HCT116 (cell line): ENCODE measurements around the gene BPIFB3. TPM values are rescaled to one million over a fixed set of nuclear protein-coding genes. Genes with fewer than 3 reads are reported as not detected.

Experiments
- ATAC-seq: fragments of 200-7000 bp; cut with Tn5 transposase; 2 replicates; pipeline ENCODE4 v1.9.1; 2020; ENCODE audit warnings: mild to moderate bottlenecking, moderate library complexity
- BruUV-seq: library from RNA; stranded (reverse); fragments of 400-500 nt; replicated peaks from 2 replicates; lab custom pipeline; 2021; lab: Mats Ljungman, UMichigan
- CTCF ChIA-PET: fragments of 300-600 bp; sonication (Branson Sonifier 250); formaldehyde crosslinking; loops from one replicate; lab custom pipeline; 2021; ENCODE audit warnings: antibody characterized with exemption; lab: Charles Lee
- POLR2A ChIA-PET: fragments of 300-600, 350-600 bp; sonication (Branson Sonifier 250); formaldehyde crosslinking; loops from one replicate; lab custom pipeline; 2021; ENCODE audit warnings: antibody characterized with exemption; lab: Charles Lee
- RAD21 ChIA-PET, 2 experiments: fragments of 300-600 bp; sonication (Branson Sonifier 250); formaldehyde crosslinking; loops; one replicate each; lab custom pipeline; 2023; ENCODE audit warnings: low total read pairs in 2 of 2; ENCODE audit not compliant: uncharacterized antibody in 2 of 2, unreplicated experiment in 2 of 2, low non-redundant PET in 1 of 2; lab: Charles Lee
- DNase-seq: peaks from one replicate; pipeline ENCODE4 v3.0.0-alpha.2; 2010; ENCODE audit warnings: low read depth, low spot score
- H2AFZ ChIP-seq: fragments of 200-600 bp; shearing (Covaris generic), sonication (generic); 2 replicates; pipeline ENCODE4 v1.6.1; 2017; ENCODE audit warnings: low read depth, mixed run types, mixed read lengths, antibody characterized with exemption, low read length; ENCODE audit not compliant: poor library complexity, severe bottlenecking
- H3K27ac ChIP-seq: 2 replicates; pipeline ENCODE4 v1.5.1; 2012; ENCODE audit warnings: low read depth, low read length
- H3K27me3 ChIP-seq: fragments of 200-600 bp; sonication (generic); 2 replicates; pipeline ENCODE4 v1.6.1; 2016; ENCODE audit warnings: mixed run types, low read length, mixed read lengths; ENCODE audit not compliant: insufficient read depth
- H3K36me3 ChIP-seq, 2 experiments: fragments of 200-500 bp in 1 of 2; fragments of 200-600 bp in 1 of 2; sonication (Bioruptor generic) in 1 of 2; sonication (generic) in 1 of 2; 2 replicates each; pipeline versions ENCODE4 v1.5.1 to v1.6.1; 2014 to 2016; ENCODE audit warnings: low read length in 2 of 2, inconsistent platforms in 1 of 2, mixed read lengths in 1 of 2, mixed run types in 1 of 2; ENCODE audit not compliant: insufficient read depth in 2 of 2, control insufficient read depth in 1 of 2
- H3K4me1 ChIP-seq, 2 experiments: fragments of 200-600 bp in 1 of 2; sonication (generic) in 1 of 2; 2 replicates each; pipeline versions ENCODE4 v1.5.1 to v1.6.1; 2012 to 2017; ENCODE audit warnings: low read length in 2 of 2, inconsistent platforms in 1 of 2, mild to moderate bottlenecking in 1 of 2, mixed read lengths in 1 of 2, mixed run types in 1 of 2, moderate library complexity in 1 of 2; ENCODE audit not compliant: insufficient read depth in 2 of 2, control insufficient read depth in 1 of 2
- H3K4me2 ChIP-seq: fragments of 200-600 bp; sonication (generic); 2 replicates; pipeline ENCODE4 v1.6.1; 2017; ENCODE audit warnings: mixed run types, low read length, mixed read lengths
- H3K4me3 ChIP-seq, 2 experiments: fragments of 200-600 bp in 1 of 2; sonication (generic) in 1 of 2; replicated peaks in 1 of 2; 2 replicates each; pipeline ENCODE4 v1.5.1; 2011 to 2016; ENCODE audit warnings: low read length in 2 of 2, control low read depth in 1 of 2, low read depth in 1 of 2, mild to moderate bottlenecking in 1 of 2, mixed read lengths in 1 of 2, mixed run types in 1 of 2
- H3K79me2 ChIP-seq: fragments of 200-600 bp; sonication (generic); 2 replicates; pipeline ENCODE4 v1.6.1; 2017; ENCODE audit warnings: mild to moderate bottlenecking, mixed run types, low read length, moderate library complexity, mixed read lengths; ENCODE audit not compliant: insufficient read depth
- H3K9ac ChIP-seq: fragments of 200-600 bp; sonication (generic); 2 replicates; pipeline ENCODE4 v1.6.1; 2016; ENCODE audit warnings: low read length, mixed read lengths
- H3K9me2 ChIP-seq: fragments of 200-600 bp; sonication (generic), shearing (Covaris generic); 2 replicates; pipeline ENCODE4 v1.6.1; 2017; ENCODE audit warnings: mixed run types, mild to moderate bottlenecking, moderate library complexity; ENCODE audit not compliant: insufficient read depth
- H3K9me3 ChIP-seq, 2 experiments: fragments of 200-500 bp in 1 of 2; fragments of 200-600 bp in 1 of 2; sonication (Bioruptor generic) in 1 of 2; sonication (generic) in 1 of 2; 2 replicates each; pipeline ENCODE4 v1.6.1; 2014 to 2017; ENCODE audit warnings: low read length in 2 of 2, mixed read lengths in 2 of 2, inconsistent platforms in 1 of 2, low read depth in 1 of 2, mild to moderate bottlenecking in 1 of 2, mixed run types in 1 of 2, moderate library complexity in 1 of 2; ENCODE audit not compliant: control insufficient read depth in 1 of 2, insufficient read depth in 1 of 2
- H4K20me1 ChIP-seq: fragments of 200-600 bp; sonication (generic), shearing (Covaris generic); 2 replicates; pipeline ENCODE4 v1.6.1; 2017; ENCODE audit warnings: mixed run types, mild to moderate bottlenecking, moderate library complexity; ENCODE audit not compliant: insufficient read depth
- CEBPB ChIP-seq: IDR thresholded peaks from 2 replicates; pipeline ENCODE4 v1.6.1; 2012; ENCODE audit warnings: low read depth
- EZH2phosphoT487 ChIP-seq: fragments of 200-600 bp; IDR thresholded peaks from 2 replicates; pipeline ENCODE4 v1.6.1; 2018; ENCODE audit warnings: antibody characterized with exemption, borderline replicate concordance
- FOSL1 ChIP-seq: IDR thresholded peaks from 2 replicates; pipeline ENCODE4 v1.6.1; 2012; ENCODE audit warnings: low read depth
- POLR2A ChIP-seq: IDR thresholded peaks from 2 replicates; pipeline ENCODE4 v1.7.0; 2011; ENCODE audit warnings: borderline replicate concordance; ENCODE audit not compliant: insufficient read depth, insufficient read length; ENCODE audit errors: extremely low read depth
- POLR2AphosphoS5 ChIP-seq: IDR thresholded peaks from 2 replicates; pipeline ENCODE4 v1.6.1; 2011; ENCODE audit warnings: mild to moderate bottlenecking, low read depth, low read length, moderate library complexity
- SP1 ChIP-seq: IDR thresholded peaks from 2 replicates; pipeline ENCODE4 v1.6.1; 2012; ENCODE audit warnings: low read depth
- TCF7L2 ChIP-seq: IDR thresholded peaks from 2 replicates; pipeline ENCODE4 v1.7.0; 2011; ENCODE audit warnings: borderline replicate concordance, inconsistent platforms; ENCODE audit not compliant: insufficient read depth, insufficient read length; ENCODE audit errors: extremely low read depth
- YY1 ChIP-seq: IDR thresholded peaks from 2 replicates; pipeline ENCODE4 v1.6.1; 2011; ENCODE audit warnings: low read length, low read depth, moderate library complexity, mild to moderate bottlenecking; ENCODE audit not compliant: insufficient replicate concordance; ENCODE audit errors: extremely low read depth
- intact Hi-C: fragments of 100-400 bp; cut with micrococcal nuclease; formaldehyde crosslinking; loops from 2 replicates; pipeline ENCODE4 v1.10.0; 2022
- total RNA-seq: library from RNA; stranded (reverse); gene quantifications from one replicate; pipeline ENCODE4 v1.2.1, GENCODE V29; 2021; ENCODE audit not compliant: unreplicated experiment
- TF ChIP-seq, protein P1 (sequence below), 3 experiments: fragments of 200-600 bp in 1 of 3; sonication (generic) in 1 of 3; IDR thresholded peaks in 2 of 3; conservative IDR thresholded peaks in 1 of 3; 2 replicates each; pipeline ENCODE4 v1.5.1; 2012 to 2017; ENCODE audit warnings: low read depth in 2 of 3, low read length in 2 of 3, antibody characterized with exemption in 1 of 3, borderline replicate concordance in 1 of 3, control low read depth in 1 of 3, mild to moderate bottlenecking in 1 of 3, mixed read lengths in 1 of 3, mixed run types in 1 of 3, moderate library complexity in 1 of 3; ENCODE audit not compliant: insufficient read depth in 1 of 3

The BPIFB3 gene
- total RNA-seq, 1 experiment from 2014 or later = not detected

DNA sequence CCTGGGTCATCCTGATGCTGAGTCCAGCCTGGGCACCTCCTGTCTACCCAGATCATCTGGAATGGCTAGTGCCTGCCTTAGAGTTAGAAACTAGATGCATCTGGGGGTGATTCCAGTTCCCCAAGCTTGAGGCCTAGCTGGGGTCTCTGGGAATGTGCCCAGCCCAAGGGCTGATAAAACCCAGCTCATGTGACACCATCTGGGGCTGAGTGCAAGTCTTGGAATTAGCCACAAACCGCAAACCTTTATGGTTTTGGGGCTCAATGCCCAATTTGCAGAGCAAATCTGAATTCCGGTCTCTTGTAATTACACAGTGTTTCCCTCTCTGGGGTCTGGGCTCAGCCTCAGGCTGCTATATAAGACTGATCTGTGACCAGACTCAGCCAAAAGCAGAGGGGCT is 25.6 kb downstream of the BPIFB3 start, which contains the start of gene BPIFB4:
BPIFB4 (plus strand) TSS at position 385 of the 400 bp plus-strand sequence. CDS start 1,884 bp downstream, outside the sequence.
- no peaks in the 10 kb centered on the region for H3K27me3 ChIP-seq
- no peaks in the 10 kb centered on the region for H3K79me2 ChIP-seq
- H3K4me2 ChIP-seq = no peak within 1 kb of the TSS
- H3K9ac ChIP-seq = no peak within 1 kb of the TSS
- ChIA-PET CTCF (no interaction called here), RAD21 (no interaction called here), POLR2A (no interaction called here)
- H3K36me3 ChIP-seq = no peaks in the 10 kb centered on the region
- no peak within 1 kb of the TSS for H3K4me3 ChIP-seq
- DNase-seq (no peak), ATAC-seq (no peak)
- H4K20me1 ChIP-seq = no peaks in the 10 kb centered on the region
- peaks cover 8 to 17% of the 10 kb centered on the region in 2 experiments; a peak in 3 of 4 replicates for H3K4me1 ChIP-seq
- H3K27ac ChIP-seq = no peak within 1 kb of the TSS
- TF ChIP-seq FOSL1 (no peak), POLR2AphosphoS5 (no peak), POLR2A (no peak), EZH2phosphoT487 (no peak), TCF7L2 (no peak), YY1 (no peak), CEBPB (no peak), SP1 (no peak)
- TF ChIP-seq, protein P1, sequence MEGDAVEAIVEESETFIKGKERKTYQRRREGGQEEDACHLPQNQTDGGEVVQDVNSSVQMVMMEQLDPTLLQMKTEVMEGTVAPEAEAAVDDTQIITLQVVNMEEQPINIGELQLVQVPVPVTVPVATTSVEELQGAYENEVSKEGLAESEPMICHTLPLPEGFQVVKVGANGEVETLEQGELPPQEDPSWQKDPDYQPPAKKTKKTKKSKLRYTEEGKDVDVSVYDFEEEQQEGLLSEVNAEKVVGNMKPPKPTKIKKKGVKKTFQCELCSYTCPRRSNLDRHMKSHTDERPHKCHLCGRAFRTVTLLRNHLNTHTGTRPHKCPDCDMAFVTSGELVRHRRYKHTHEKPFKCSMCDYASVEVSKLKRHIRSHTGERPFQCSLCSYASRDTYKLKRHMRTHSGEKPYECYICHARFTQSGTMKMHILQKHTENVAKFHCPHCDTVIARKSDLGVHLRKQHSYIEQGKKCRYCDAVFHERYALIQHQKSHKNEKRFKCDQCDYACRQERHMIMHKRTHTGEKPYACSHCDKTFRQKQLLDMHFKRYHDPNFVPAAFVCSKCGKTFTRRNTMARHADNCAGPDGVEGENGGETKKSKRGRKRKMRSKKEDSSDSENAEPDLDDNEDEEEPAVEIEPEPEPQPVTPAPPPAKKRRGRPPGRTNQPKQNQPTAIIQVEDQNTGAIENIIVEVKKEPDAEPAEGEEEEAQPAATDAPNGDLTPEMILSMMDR (IDR thresholded peaks at IDR 0.05 in 2 of 3, conservative IDR thresholded peaks at IDR 0.05 in 1 of 3; ENCODE audit: borderline replicate concordance in 1 of 3, insufficient read depth in 1 of 3, low read depth in 2 of 3, low read length in 2 of 3) = no peak
- BruUV-seq = no TSS peak
- no peak within 1 kb of the TSS for H2AFZ ChIP-seq
- H3K9me3 ChIP-seq = no peaks in the 10 kb centered on the region
- H3K9me2 ChIP-seq = no peaks in the 10 kb centered on the region
- intact Hi-C loops = loop anchor here (5.0 kb wide), 1 partner anchor 287 kb away; no protein-coding TSS in a partner anchor
